Suppressor macrophage treated with lipopolysaccharide for 4 hours (primary cell): ENCODE data around the gene HSF5.
"Not testable (repeated sequence)": the region's sequence is repeated elsewhere in the genome, so short reads cannot be mapped to it uniquely, and the experiment has no call there.

ENCODE experiments used
- DNase-seq: peaks from one replicate; pipeline ENCODE4 v3.0.0-alpha.2; 2020

Gene HSF5

DNA sequence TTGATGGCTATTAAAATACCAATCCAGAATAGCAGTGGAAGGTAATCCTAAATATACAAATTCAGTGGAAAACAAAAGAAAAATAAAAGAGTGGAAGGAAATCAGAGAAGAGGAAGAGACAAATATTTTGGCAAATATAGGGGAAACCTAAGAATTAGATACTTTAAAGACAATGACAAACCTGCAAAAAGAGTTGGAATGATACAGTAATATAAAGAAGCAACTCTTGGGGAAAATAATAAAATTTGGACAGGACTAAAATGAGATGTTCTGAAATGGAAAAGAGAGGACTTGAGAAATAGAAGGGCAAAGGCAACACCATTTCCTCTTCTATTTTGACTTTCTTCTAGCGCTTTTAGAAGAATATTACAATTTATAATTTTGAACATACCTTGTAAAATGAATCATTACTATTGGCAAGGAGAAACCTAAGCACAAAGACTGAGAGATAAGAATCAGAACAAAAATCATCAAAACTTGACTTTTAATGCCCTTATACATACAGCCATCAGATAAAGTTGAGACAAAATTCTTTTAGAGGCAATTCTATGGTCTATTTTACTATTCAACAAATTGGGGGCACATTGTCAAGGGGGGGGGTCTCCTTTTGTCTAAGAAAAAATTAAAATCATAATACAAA, 76.0 kb downstream of the HSF5 start:
- no peak for DNase-seq

DNA sequence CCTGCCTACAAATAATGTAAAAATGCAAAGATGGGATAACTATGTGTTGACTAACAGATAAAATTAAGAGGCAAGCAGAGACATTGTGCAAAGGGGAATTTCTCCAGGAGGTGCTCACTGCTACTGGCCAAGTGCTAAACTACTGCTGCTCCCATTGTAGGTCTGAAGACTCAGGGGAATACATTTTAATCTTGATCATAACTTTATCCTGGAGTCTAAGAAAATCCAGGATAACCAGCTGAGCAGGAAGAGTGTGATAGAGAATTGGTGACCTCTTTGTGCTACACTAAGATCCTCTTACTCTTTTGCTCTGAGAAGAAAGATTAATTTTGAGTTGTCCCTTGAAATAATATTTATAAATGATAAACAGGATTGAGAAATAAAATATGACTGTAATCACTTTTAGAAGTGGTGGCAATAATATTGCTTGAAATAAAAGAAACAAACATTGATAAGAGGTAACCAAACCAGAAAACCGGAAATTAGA, 76.8 kb downstream of the HSF5 start:
- no peak for DNase-seq

DNA sequence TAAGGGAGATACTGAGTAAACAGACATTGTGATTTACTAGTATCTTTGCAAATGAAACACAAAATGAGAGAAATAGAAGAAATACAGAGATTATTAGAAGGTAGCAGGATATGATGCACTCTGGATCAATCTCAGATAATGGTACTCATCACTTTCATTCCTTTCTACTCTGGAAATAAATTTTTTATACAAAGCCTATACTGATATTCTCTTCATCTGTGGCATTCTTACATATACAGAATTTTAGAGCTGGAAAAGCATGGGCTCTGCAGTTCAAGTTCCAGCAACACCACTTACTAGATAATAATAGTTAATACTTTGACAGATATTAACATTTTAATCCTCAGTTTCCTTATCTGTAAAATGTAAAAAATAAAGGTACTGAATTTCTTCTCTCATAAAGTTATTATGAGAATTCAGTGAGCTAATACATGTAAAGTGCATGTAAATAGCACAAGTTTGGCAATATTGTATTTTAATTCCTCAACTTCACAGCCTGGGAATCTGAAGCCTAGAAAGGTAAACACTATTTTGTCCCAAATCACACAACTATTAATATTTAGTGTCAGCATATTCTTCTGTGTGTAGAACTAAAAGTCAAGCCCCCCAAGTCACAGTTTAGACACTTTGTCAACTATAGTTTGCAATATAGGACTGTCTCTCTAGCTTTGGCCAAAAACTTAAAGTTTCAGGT, 77.3 kb downstream of the HSF5 start:
- no peak for DNase-seq

DNA sequence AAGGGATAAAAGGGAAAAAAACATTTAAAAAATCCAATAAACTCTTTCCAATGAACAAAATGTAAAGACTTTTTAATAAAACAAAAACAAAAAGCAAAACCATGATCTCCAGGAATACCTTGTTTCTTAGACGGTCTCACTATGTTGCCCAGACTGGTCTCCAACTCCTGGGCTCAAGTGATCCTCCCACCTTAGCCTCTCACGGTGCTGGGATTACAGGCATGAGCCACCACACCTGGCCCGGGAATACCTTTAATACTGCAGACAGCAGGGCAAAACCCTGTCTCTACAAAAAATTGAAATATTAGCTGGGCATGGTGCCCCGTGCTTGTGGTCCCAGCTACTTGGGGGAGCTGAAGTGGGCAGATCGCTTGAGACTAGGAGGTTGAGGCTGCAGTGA, 78.8 kb downstream of the HSF5 start:
- no peak for DNase-seq

DNA sequence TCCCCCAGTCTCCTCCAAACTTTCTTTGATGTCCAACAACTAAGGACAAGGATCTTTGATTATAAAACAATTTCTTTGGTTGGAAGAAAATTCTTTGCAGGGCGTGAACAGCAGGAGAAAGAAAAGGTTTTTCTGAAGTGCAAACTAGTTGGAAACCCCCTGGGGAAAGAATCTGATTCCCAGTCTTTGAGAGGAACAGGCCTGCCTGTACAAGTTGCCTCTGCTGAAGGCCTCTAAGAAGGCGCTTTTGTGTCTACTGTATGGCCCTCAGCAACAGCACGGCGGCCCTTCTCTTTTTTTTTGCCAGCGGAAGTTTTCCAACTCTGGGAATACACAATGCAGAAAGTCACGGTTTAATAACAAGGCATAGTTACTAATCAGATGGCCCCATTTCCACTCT, 84.9 kb downstream of the HSF5 start:
- DNase-seq: no peak

DNA sequence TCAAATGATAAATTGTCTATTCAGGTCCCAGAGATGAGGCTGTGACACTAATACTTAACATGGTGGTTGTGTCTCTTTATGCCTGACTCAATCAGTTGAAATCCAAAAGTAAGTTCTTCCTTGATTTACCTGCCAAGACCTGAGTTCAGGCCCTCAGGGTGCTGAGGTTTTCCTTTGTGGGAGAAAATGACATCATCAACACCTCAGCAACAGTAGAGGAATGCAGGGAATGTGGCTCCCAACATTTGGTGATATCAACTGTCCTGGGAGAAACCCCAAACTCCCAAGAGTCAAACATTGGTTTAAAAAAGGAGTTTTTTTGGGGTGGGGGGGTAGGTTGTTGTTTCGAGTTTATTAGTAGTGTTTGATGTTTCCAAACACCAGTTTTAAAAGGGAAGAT, 85.5 kb downstream of the HSF5 start:
- DNase-seq: no peak

DNA sequence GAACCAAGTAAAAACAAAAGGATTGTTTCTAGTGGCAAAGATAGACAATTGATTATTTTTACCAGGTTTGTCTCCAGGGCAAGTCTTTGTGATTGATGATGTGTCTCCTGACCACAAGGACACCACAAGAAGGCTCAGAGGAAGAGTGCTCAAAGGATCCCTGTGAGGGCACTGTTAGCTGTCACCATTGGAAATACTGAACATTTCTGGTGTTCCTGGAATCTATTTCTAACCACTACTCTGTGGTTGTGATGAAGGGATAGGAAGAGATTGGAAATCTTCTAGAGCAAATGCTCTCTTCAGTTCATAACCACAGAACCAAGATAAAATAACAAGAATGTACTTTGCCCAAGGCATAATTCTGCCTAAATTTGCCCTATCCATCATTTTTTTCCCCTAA, 86.2 kb downstream of the HSF5 start:
- no peak for DNase-seq

DNA sequence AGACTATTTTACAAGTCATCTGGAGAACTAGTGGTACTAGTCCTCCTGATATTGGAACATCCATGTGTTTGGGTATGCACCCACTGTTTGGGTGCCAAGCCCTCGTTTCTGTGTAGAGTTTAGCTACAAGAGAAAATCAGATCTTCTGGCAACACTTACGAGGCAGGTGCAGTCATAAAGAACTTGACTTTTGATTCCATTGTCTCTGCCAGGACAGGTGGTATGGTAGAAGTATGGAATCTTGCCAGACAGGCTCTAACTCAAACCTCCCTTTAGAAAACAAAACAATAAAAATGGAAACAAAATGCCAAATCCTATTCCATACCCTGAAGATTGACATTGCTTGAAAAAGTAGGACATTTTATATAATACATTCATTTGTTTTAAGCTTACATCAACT, 86.9 kb downstream of the HSF5 start:
- DNase-seq: no peak

DNA sequence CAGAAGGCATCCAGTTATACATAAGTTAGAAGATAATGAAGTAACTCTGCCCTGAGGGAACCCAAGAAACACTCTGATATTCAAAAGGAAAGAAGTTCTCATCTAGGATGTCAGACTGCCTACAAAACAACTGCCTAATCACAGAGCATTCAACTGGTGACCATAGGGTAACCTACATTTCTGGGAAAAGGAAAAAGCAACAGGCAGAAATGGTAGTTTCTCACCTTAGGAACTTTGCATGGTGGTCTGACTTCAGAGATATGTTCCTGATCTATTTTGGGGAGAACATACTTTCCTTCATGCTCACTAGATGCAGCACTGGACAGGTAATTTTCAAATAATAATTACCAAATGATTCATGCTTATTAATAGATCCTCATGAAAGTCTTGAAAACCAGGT, 87.4 kb downstream of the HSF5 start:
- DNase-seq: no peak

DNA sequence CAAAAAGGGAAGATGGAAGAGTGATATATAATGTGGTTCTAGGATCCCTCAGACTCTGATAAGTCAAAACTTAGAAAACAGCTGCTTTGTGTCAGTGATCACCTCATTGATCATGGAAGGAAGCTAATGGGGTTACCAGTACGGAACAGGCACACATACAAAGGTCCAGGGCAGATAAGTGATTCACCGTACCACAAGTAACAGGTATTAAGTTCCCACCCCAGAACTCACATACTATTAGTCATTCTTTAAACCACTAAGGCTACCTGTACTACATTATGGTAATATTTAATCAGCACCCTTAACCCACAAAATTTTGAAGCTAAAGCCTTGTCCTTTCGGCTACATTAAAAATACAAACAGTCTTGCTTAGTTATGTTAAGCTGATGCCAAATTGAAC, 88.2 kb downstream of the HSF5 start:
- no peak for DNase-seq

DNA sequence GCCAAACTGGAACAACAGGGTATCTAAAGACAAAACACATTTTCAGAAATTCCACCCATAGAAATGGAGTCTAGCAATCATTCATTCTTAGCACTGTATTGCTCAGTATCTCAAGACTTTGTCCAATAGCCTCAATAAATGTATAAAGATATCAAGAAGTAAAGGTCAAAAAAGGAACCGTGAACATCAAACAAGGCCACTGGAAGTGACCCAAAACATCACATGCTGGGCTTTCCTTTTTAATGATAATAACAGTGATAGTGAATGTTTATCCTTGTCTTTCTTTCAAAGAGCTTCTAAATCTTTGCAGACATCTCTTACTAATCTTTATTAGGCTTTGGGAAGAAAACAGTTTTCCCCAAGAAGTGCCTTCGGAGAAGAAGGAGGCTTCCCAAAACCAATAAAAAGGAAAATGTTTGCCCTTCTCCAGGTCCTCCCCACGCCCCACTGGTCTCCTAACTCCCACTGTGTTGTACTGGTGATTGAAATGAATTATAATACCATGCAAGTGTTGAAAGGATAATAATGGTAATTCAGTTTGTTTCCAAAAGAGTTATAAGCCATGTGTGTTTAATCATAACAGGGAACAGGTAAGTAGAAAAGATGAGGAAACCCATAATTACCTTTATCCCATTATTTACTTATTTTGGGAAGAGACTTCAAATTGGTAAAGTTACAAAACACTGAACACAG, 89.5 kb downstream of the HSF5 start:
- no peak for DNase-seq

DNA sequence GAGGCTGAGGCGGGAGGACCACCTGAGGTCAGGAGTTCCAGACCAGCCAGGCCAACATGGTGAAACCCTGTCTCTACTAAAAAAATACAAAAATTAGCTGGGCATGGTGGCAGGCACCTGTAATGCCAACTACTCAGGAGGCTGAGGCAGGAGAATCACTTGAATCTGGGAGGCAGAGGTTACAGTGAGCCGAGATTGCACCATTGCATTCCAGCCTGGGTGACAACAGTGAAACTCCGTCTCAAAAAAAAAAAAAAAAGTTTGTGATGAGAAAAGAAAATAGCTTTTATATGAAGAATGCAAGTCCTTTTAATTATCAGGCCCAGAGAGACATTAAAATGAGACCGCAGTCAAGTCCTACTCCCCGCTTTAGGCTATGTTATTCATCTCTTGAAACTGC, 90.8 kb downstream of the HSF5 start:
- not testable (repeated sequence) for DNase-seq

DNA sequence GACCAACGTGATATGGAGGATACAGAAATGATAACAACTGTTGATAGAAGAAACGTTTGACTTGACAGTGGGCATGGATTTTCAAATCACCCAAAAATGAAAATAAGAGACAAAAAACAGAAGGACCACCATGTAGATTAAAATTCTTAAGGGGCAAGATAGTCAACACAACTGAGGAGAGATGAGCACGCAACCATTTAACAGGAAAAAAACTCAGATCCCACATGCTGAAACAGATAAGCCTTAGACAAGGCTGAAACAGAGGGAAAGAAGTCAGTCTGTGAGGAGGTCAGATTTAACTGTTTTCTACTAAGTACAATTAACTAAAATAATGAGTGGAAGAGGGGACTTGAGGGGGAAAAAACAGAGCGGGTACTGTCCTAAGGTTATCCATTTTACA, 92.0 kb downstream of the HSF5 start:
- DNase-seq: no peak

DNA sequence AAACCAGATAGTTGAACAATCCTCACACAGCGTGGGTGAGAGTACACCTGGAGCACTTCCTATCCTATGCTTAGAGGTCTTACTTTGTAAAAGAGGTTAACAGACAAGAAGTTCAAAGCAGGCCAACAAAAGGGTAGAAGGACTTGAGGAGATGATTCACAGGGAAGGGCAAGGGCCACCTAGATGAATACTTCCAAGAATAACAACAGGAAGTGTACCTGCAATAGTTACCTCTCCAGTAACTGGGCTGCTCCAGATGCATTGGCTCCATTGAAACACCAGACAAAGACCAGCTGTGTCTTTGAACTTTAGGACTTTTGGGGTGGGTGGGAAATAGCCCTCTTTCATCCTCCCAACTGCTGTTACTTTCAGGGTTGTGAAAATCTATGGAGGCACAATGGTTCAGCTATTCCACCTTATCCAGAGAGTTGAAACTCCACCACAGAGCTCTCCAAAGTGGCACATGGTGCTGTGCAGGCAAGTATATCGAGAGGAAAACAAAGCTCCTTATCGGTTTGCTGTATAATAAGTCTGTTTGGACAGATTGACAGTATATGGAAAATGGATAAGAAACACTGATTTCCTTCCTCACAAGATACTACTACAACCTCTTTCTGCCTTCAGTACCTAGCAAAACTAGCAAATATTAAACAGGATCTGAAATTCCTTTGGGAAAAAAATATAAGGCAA, 93.5 kb downstream of the HSF5 start:
- no peak for DNase-seq

DNA sequence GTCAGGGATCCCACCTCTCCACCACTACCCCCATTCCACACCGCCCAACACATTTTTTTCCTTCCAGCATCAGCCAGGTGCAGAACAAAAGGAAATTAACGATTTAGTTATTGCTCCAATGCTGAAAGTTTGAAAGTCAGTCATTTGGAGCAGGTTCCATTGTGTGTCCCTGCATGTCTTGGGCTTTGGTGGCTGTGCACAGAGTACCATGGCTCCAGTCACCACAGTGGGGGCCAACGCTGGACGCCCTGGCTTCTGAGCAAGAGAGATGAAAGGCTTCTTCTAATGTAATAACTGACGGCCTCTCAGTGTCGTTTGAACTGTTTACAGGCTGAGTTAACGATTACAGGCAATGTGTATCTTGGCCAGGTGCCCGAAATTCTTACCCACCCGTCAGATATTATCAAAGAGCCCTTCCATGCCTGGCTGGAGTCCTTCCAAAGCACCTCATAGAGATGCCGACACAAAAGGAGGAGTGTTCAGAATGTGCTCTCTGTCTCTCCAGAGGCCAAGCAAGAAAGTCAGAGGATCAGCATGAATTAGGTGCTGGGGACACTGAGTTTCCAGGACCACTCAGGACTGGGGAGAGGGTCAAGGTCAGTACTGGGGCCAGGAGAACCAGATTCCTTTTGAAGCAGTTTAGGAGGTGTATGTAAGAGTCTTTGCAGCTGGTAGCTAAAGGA, 96.8 kb downstream of the HSF5 start:
- no peak for DNase-seq

DNA sequence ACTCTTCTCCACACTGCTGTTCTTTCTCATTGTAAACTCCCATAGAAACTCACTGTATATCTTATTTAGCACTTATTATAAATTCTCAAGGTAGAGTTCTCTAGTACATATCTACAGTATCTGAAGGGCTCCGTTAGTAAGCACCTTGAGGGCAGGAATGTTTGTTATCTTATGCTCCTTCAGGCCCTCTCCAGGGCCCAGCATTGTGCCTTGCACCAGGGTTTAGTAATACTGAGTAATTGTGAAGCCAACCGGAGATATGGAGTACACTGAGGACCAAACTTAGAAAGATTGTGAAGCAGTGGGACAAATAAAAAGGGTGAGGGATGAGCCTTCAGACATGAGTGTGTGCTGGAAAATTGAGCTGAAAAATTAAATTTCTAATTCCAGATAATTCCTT, 97.3 kb downstream of the HSF5 start:
- DNase-seq: no peak

DNA sequence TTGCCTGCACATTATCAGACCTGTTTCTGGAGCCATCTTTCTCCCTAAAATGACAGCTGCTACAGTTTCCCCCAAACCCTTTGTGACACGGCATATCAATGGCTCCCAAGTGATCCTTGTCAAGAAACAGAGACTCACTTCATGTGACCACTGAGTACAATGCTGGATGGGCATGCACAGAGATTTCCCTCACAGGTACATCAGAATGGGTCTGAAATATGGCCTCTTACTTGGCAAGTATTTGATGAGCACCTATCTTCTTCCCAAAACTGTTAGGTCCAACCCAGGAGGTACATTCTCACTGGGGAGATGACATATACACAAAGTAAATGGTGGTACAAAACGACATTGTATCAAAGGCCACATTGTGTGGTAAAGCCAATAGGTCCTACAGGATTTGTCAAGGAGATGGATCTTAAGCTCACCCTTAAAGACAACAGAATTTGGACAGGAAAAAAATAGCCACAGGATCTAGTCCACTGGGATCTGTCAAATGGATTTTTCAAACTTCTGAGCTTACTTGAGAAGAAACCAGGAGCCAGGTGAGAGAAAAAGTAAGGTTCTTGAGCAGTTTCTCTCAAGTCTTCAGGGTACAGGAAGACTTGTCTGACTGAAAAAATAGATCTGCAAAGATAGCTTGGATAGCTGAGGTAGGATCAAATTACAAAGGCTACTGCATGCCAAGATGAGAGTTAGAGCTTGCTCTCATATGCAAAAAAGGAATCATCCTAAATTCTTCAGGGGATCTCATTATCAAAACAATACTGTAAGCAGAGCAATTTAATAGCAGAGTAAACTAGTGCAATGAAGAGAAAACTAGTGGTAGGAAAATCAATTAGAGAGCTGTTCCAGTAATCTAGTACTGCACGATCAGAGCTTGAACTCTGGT, 99.7 kb downstream of the HSF5 start:
- no peak for DNase-seq

DNA sequence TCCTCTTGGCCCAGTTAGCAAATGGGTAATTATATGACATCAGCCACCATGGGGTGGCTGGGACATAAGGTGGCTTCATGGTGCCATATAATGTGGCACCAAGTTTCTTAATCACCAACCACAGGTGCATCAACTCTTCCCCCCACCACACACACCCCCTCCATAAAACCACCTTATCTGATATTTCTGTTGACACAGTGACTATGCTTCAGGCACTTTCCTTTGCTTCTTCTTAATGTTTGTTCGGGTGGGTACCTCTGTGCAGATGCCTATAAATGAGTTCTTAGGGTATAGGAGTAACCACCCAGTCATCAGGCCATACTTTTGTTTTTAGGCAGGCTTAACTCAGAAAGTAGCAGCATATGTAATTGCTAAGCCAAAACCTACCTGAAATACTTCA, 100.4 kb downstream of the HSF5 start:
- DNase-seq: no peak

DNA sequence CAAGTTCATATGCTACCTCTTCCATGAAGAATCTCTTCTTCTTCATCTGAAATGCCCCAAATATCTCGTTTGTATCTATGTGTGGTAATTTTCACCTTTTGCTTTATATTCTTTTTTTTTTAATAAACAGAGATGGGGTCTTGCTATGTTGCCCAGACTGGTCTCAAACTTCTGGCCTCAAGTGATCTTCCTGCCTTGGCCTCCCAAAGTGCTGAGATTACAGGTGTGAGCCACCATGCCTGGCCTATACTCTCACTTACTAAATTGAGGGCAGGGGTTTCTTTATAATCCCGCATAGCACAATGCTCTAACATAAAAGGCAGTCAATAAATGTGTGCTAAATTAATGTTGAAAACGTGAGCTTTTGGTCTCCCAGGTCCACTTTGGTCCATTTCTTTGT, 101.5 kb downstream of the HSF5 start:
- no peak for DNase-seq

DNA sequence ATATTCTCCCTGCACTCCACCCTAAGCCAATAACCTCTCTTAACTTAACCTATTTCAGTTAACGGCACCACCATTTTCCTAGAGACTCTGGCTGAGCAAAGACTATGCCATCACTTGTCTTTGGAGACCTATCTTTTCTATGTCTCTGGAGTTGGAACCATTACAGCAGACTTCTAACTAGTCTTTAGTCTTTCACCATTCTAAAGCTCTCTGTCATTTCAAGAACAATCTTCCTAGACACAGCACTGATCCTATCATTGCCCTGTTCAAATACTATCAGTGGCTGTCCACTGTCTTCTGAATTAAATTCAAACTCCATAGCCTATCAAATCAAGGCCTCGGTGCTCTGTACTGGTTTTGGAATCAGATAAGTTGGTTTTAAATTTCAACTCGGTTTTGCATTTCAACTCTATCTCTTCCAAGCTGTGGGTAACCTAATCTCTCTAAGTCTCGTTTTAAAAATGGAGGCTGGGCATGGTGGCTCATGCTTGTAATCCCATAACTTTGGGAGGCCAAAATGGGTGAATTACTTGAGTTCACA, 102.8 kb downstream of the HSF5 start:
- DNase-seq: no peak

DNA sequence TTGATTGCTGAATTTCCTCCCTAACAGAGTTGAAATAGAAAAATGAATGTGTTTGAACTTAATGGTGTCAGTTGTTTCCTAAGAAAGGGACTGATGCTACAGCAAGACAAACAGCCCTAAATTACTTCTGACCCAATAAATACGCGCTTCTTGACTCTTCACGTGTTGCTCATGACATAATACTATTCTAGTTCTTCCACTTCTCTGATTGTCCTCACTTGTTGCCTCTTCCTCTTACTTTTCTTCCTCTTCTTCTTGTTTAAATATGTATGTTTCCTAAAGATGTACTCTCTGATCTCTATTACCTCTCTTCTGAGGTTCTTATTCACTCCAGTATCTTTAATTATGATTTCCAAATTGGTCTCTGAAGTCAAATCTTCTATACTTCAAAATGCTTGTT, 103.3 kb downstream of the HSF5 start:
- peak; percentile 50 for DNase-seq
